H9 (cell line): ENCODE data around the gene SCRN2. TPM values are rescaled to one million over a fixed set of nuclear protein-coding genes. Genes with fewer than 3 reads are reported as not detected.
A peak's percentile ranks its signal among the peaks of the same experiment; 100 is the strongest.

ENCODE experiments used
- DNase-seq: peaks from one replicate; pipeline ENCODE4 v3.0.0-alpha.2; 2017
- H2AFZ ChIP-seq: one replicate; pipeline ENCODE4 v1.6.1; 2013; ENCODE audit warnings: mild to moderate bottlenecking, low read length, control low read depth, moderate library complexity
- H2AK5ac ChIP-seq: 2 replicates; pipeline ENCODE4 v1.6.1; 2013; ENCODE audit warnings: low read length, control low read depth, mixed read lengths; ENCODE audit not compliant: insufficient read length
- H2BK120ac ChIP-seq: one replicate; pipeline ENCODE4 v1.6.1; 2013; ENCODE audit warnings: low read depth, mild to moderate bottlenecking, low read length, control low read depth, inconsistent platforms; ENCODE audit not compliant: poor library complexity, severe bottlenecking
- H2BK12ac ChIP-seq: 2 replicates; pipeline ENCODE4 v1.6.1; 2013; ENCODE audit warnings: low read length, control low read depth, mixed read lengths, low read depth; ENCODE audit not compliant: insufficient read length
- H2BK15ac ChIP-seq: 2 replicates; pipeline ENCODE4 v1.6.1; 2013; ENCODE audit warnings: low read depth, low read length, control low read depth
- H2BK20ac ChIP-seq: one replicate; pipeline ENCODE4 v1.6.1; 2013; ENCODE audit warnings: low read depth, mild to moderate bottlenecking, low read length, control low read depth, inconsistent platforms; ENCODE audit not compliant: poor library complexity, severe bottlenecking
- H2BK5ac ChIP-seq: 2 replicates; pipeline ENCODE4 v1.6.1; 2013; ENCODE audit warnings: low read length, control low read depth, mixed read lengths; ENCODE audit not compliant: insufficient read length
- H3K14ac ChIP-seq: 2 replicates; pipeline ENCODE4 v1.6.1; 2013; ENCODE audit warnings: low read length, control low read depth; ENCODE audit not compliant: insufficient read depth
- H3K18ac ChIP-seq: 2 replicates; pipeline ENCODE4 v1.6.1; 2013; ENCODE audit warnings: low read depth, mild to moderate bottlenecking, mixed read lengths, low read length, control low read depth; ENCODE audit not compliant: insufficient read length
- H3K23ac ChIP-seq: 2 replicates; pipeline ENCODE4 v1.6.1; 2013; ENCODE audit warnings: low read length, control low read depth, mixed read lengths, low read depth; ENCODE audit not compliant: insufficient read length
- H3K23me2 ChIP-seq: 2 replicates; pipeline ENCODE4 v1.6.1; 2013; ENCODE audit warnings: low read depth, mild to moderate bottlenecking, mixed read lengths, low read length, control low read depth; ENCODE audit not compliant: insufficient read length, poor library complexity, severe bottlenecking
- H3K27ac ChIP-seq: 2 replicates; pipeline ENCODE4 v1.5.1; 2013; ENCODE audit warnings: low read length, control low read depth, mixed read lengths, low read depth; ENCODE audit not compliant: insufficient read length
- H3K27me3 ChIP-seq: 2 replicates; pipeline ENCODE4 v1.6.1; 2013; ENCODE audit warnings: low read length, control low read depth, inconsistent platforms; ENCODE audit not compliant: insufficient read depth
- H3K4ac ChIP-seq: 2 replicates; pipeline ENCODE4 v1.6.1; 2013; ENCODE audit warnings: low read depth, mild to moderate bottlenecking, control low read depth, inconsistent platforms, low read length, moderate library complexity
- H3K4me1 ChIP-seq: 2 replicates; pipeline ENCODE4 v1.6.1; 2013; ENCODE audit warnings: low read length, control low read depth, inconsistent platforms; ENCODE audit not compliant: insufficient read depth
- H3K4me2 ChIP-seq: 2 replicates; pipeline ENCODE4 v1.6.1; 2013; ENCODE audit warnings: low read length, control low read depth, mixed read lengths; ENCODE audit not compliant: insufficient read length, insufficient read depth
- H3K56ac ChIP-seq: 2 replicates; pipeline ENCODE4 v1.6.1; 2013; ENCODE audit warnings: low read depth, mild to moderate bottlenecking, mixed read lengths, low read length, control low read depth; ENCODE audit not compliant: insufficient read length
- H3K79me1 ChIP-seq: 2 replicates; pipeline ENCODE4 v1.6.1; 2013; ENCODE audit warnings: low read depth, mild to moderate bottlenecking, moderate library complexity, low read length, control low read depth, inconsistent platforms; ENCODE audit not compliant: insufficient read depth, poor library complexity, severe bottlenecking
- H3K79me2 ChIP-seq: 2 replicates; pipeline ENCODE4 v1.6.1; 2013; ENCODE audit warnings: low read length, control low read depth, inconsistent platforms; ENCODE audit not compliant: insufficient read depth
- H3K9ac ChIP-seq: 2 replicates; pipeline ENCODE4 v1.6.1; 2013; ENCODE audit warnings: low read length, control low read depth, mixed read lengths; ENCODE audit not compliant: insufficient read length; ENCODE audit errors: extremely low read depth
- H3K9me3 ChIP-seq: one replicate; pipeline ENCODE4 v1.6.1; 2013; ENCODE audit warnings: low read depth, low read length, inconsistent platforms; ENCODE audit not compliant: control insufficient read depth
- H3T11ph ChIP-seq: one replicate; pipeline ENCODE4 v1.6.1; 2013; ENCODE audit warnings: mild to moderate bottlenecking, low read length, control low read depth, inconsistent platforms
- H4K20me1 ChIP-seq: one replicate; pipeline ENCODE4 v1.6.1; 2013; ENCODE audit not compliant: control insufficient read depth, insufficient read length, insufficient read depth
- H4K5ac ChIP-seq: 2 replicates; pipeline ENCODE4 v1.6.1; 2013; ENCODE audit warnings: low read depth, mild to moderate bottlenecking, mixed read lengths, low read length, control low read depth; ENCODE audit not compliant: insufficient read length
- H4K8ac ChIP-seq: replicated peaks from 2 replicates; pipeline ENCODE4 v1.6.1; 2013; ENCODE audit warnings: low read length, control low read depth, mixed read lengths, low read depth; ENCODE audit not compliant: insufficient read length
- H4K91ac ChIP-seq: 2 replicates; pipeline ENCODE4 v1.6.1; 2013; ENCODE audit warnings: low read depth, mild to moderate bottlenecking, moderate library complexity, mixed read lengths, low read length, control low read depth; ENCODE audit not compliant: insufficient read length
- H3K27ac Mint-ChIP-seq, 3 experiments: 2 replicates in 2 of 3; 3 replicates in 1 of 3; pipeline ENCODE4 v1.8.0; 2020 to 2021; ENCODE audit warnings: mixed read lengths in 3 of 3, mild to moderate bottlenecking in 1 of 3, moderate library complexity in 1 of 3
- H3K27me3 Mint-ChIP-seq: 2 replicates; pipeline ENCODE4 v1.8.0; 2021; ENCODE audit warnings: low read depth, mild to moderate bottlenecking, moderate library complexity, mixed read lengths
- H3K36me3 Mint-ChIP-seq, 3 experiments: 2 replicates in 2 of 3; 3 replicates in 1 of 3; pipeline ENCODE4 v1.8.0; 2020 to 2021; ENCODE audit warnings: low read depth in 3 of 3, mixed read lengths in 3 of 3; ENCODE audit not compliant: insufficient read depth in 1 of 3
- H3K4me1 Mint-ChIP-seq, 2 experiments: 2 replicates each; pipeline ENCODE4 v1.8.0; 2020; ENCODE audit warnings: mixed read lengths in 2 of 2
- H3K4me3 Mint-ChIP-seq, 2 experiments: 2 replicates in 1 of 2; 3 replicates in 1 of 2; pipeline ENCODE4 v1.8.0; 2020 to 2021; ENCODE audit warnings: mild to moderate bottlenecking in 2 of 2, mixed read lengths in 2 of 2, moderate library complexity in 1 of 2
- H3K9me3 Mint-ChIP-seq, 2 experiments: 2 replicates in 1 of 2; 3 replicates in 1 of 2; pipeline ENCODE4 v1.8.0; 2020; ENCODE audit warnings: mild to moderate bottlenecking in 2 of 2, mixed read lengths in 2 of 2, moderate library complexity in 1 of 2
- CTCF ChIP-seq: fragments of 200-600 bp; sonication (generic); conservative IDR thresholded peaks from 3 replicates; pipeline ENCODE4 v1.8.0; 2021; ENCODE audit warnings: antibody characterized with exemption, mild to moderate bottlenecking
- WGBS: extraction: QIAGEN DNeasy Blood & Tissue Kit; methylation state at CpG from one replicate; pipeline ENCODE4 v1.1.7; 2013; ENCODE audit warnings: missing lambda C conversion rate, low lambda C conversion rate, mixed read lengths; ENCODE audit not compliant: insufficient read length; ENCODE audit errors: extremely low coverage; 5-methylcytosine and 5-hydroxymethylcytosine counted together
- total RNA-seq: library from RNA; stranded (reverse); gene quantifications from 2 replicates; pipeline ENCODE4 v1.2.1, GENCODE V29; 2021

Gene SCRN2
- total RNA-seq, 1 experiment from 2014 or later = 34.0 TPM

DNA sequence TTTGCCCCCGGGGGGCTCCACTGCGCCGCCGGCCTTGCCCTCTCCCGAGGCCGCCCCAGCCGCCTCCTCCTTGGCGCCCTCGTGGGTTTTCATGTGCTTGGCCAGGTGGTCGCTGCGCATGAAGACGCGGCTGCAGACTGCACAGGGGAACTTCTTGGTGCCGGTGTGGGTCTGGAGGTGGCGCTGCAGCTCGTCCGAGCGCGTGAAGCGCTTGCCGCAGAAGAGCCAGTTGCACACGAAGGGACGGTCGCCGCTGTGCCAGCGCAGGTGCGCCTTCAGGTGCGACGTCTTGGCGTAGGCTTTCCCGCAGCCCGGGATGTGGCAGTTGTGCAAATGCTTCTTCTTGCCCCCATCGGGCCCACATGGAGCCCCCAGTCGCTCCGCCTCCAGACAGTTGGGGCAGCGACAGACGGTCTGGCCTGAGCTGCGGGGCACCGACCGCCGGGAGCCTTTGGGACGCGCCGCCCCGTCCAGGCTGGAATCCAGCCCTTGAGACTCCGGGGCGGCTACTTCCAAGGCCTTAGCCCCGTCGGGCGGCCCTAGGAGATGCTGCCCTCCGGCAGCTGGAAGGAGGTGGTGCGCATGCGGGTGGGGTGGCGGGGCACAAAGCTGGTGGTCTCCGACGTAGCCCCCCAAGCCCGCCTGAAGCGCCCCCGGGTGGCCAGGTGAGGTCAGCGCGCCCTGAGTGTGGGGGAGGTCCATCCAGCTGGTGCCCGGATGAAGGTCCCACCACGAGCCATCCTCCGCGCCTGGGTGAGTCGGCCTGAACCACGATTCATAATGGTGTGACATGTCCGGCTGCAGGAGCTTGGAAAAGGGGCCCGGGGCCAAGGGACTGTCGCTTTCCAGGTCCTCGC, 6.5 kb upstream of the SCRN2 start:
- no peaks in the 10 kb centered on the region for H3K79me1 ChIP-seq
- Mint-ChIP-seq H3K4me1 (peaks cover 39 to 60% of the 10 kb centered on the region in 2 experiments), H3K9me3 (no peaks in the 10 kb centered on the region; a peak in 2 of 5 replicates), H3K36me3 (peaks cover 0 to 2% (median 0%) of the 10 kb centered on the region in 3 experiments; a peak in 1 of 7 replicates), H3K27me3 (peaks cover 85% of the 10 kb centered on the region), H3K27ac (no peak overlapping the region), H3K4me3 (peak overlapping the region; percentile 55 to 78)
- H2BK5ac ChIP-seq = no peak overlapping the region
- H3K27me3 ChIP-seq = peaks cover 49% of the 10 kb centered on the region
- peaks cover 6% of the 10 kb centered on the region for H3K4me1 ChIP-seq
- H3K14ac ChIP-seq = no peak overlapping the region
- peak; percentile 93 for DNase-seq
- H3K9ac ChIP-seq = no peak overlapping the region
- no peak overlapping the region for H3K56ac ChIP-seq
- no peak overlapping the region for H3K27ac ChIP-seq
- no peak overlapping the region for H3K4ac ChIP-seq
- no peaks in the 10 kb centered on the region for H3K79me2 ChIP-seq
- H2BK15ac ChIP-seq = no peak overlapping the region
- H3K9me3 ChIP-seq = no peaks in the 10 kb centered on the region
- H3K23me2 ChIP-seq = peaks cover 27% of the 10 kb centered on the region
- no peak overlapping the region for H2BK20ac ChIP-seq
- peak; percentile 73 for TF ChIP-seq CTCF
- no peak overlapping the region for H4K5ac ChIP-seq
- no peak overlapping the region for H2AK5ac ChIP-seq
- WGBS = no CpG with 5 or more reads among the region's 71 CpGs
- H2AFZ ChIP-seq = no peak overlapping the region
- H4K8ac ChIP-seq = no peak overlapping the region
- H3K18ac ChIP-seq = no peak overlapping the region
- H3T11ph ChIP-seq = no peak overlapping the region
- no peak overlapping the region for H3K23ac ChIP-seq
- no peak overlapping the region for H2BK120ac ChIP-seq
- no peaks in the 10 kb centered on the region for H4K20me1 ChIP-seq
- H4K91ac ChIP-seq = no peak overlapping the region
- H2BK12ac ChIP-seq = no peak overlapping the region
- peak overlapping the region; percentile 55 for H3K4me2 ChIP-seq
